Activated T-cell treated with anti-CD3 and anti-CD28 coated beads, Interleukin-2, amount 50 U/mL, for 72 hours (primary cell): ENCODE results near the gene TMX4. TPM values are rescaled to one million over a fixed set of nuclear protein-coding genes. Genes with fewer than 3 reads are reported as not detected.
"Not testable (repeated sequence)": the region's sequence is repeated elsewhere in the genome, so short reads cannot be mapped to it uniquely, and the experiment has no call there.

Experiments
- ATAC-seq, 2 donors: fragments of 150-1000 bp; cut with Tn5 transposase; replicated peaks in 1 of 2; 2 replicates each; pipeline ENCODE4 v1.10.0; 2021; ENCODE audit warnings: moderate library complexity in 2 of 2, mild to moderate bottlenecking in 1 of 2
- DNase-seq, 2 donors: peaks; one replicate each; pipeline ENCODE4 v3.0.0; 2021 to 2022; ENCODE audit warnings: mixed read lengths in 1 of 2
- H3K27ac Mint-ChIP-seq: one replicate; pipeline ENCODE4 v1.8.0; 2022; ENCODE audit warnings: mild to moderate bottlenecking, moderate library complexity, mixed read lengths
- H3K27me3 Mint-ChIP-seq: one replicate; pipeline ENCODE4 v1.8.0; 2022; ENCODE audit warnings: low read depth, mixed read lengths
- H3K36me3 Mint-ChIP-seq, 2 donors: one replicate each; pipeline ENCODE4 v1.8.0; 2022; ENCODE audit warnings: mixed read lengths in 2 of 2, mild to moderate bottlenecking in 1 of 2; ENCODE audit not compliant: insufficient read depth in 2 of 2
- H3K4me1 Mint-ChIP-seq: one replicate; pipeline ENCODE4 v1.8.0; 2022; ENCODE audit warnings: low read depth, mixed read lengths
- H3K4me3 Mint-ChIP-seq, 2 donors: one replicate each; pipeline ENCODE4 v1.8.0; 2022; ENCODE audit warnings: mild to moderate bottlenecking in 2 of 2, mixed read lengths in 2 of 2, moderate library complexity in 2 of 2
- H3K9me3 Mint-ChIP-seq, 2 donors: one replicate each; pipeline ENCODE4 v1.8.0; 2022; ENCODE audit warnings: mixed read lengths in 2 of 2
- total RNA-seq, 2 donors: library from RNA; stranded (reverse); gene quantifications; one replicate each; pipeline ENCODE4 v1.2.3, GENCODE V29; 2022

Gene TMX4
- total RNA-seq, 2 donors from 2014 or later: 36.9 to 42.5 TPM

DNA sequence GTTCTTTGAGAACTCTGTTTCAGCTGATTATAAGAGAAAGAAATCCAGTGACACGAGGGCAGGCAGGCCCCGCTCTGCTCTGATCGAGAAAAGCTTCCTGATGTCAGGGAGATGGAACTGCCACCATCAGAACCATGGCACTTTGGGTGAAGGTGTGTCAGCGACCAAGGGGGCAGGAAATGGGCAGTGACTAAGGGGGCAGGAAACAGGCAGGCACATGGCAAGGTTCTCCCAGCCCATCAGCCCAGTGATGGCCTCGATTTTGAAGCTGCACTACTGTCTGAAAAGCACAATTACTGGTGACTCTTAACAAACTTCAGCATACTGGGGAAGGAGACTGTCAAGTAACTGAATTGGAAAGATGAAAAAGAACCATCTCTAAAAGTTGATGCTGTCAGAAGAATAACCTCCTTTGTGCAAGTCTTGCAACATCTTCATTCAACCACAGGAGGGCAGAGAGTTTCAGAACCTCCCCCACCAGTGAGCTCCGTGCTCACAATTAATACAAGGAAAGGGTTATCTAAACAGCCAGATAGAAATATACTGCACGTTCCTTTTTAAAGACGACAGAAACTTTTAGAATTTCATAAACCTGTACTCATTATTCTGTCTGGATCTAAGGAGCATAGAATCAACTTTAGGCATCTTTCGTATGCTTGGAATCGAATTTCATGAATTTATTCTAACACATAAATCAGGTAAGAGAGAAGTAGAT is 39.1 kb downstream of the TMX4 start:
- Mint-ChIP-seq H3K36me3 (peaks cover 3 to 4% of the 10 kb centered on the region in 2 donors), H3K4me3 (peak overlapping the region in 1 of 2 donors; percentile 27), H3K9me3 (no peaks in the 10 kb centered on the region), H3K27ac (peak overlapping the region; percentile 66), H3K4me1 (peaks cover 10% of the 10 kb centered on the region), H3K27me3 (no peaks in the 10 kb centered on the region)
- peak; percentile 78 to 88 for ATAC-seq
- peak; percentile 19 to 20 for DNase-seq

DNA sequence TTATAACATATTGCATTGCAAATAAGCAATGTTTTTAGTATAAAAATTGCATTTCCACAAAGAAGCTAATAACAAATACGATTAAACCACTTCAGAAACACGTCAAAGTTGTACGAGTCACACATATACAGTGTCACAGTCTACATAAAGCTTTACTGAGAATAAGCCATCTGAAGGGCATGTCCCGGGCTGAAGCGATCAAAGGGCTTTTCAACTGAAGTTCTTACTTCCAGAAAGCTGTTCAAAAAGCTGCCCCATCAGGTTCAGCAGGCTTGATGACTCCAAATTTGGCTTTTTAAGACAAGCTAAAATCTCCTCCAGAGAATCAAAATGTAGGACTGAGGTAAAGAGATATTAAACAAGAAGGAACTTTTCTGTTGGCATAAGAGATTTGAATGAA is 41.9 kb downstream of the TMX4 start:
- Mint-ChIP-seq H3K4me3 (no peak overlapping the region), H3K9me3 (no peaks in the 10 kb centered on the region), H3K27ac (no peak overlapping the region), H3K27me3 (no peaks in the 10 kb centered on the region), H3K4me1 (peaks cover 10% of the 10 kb centered on the region), H3K36me3 (peaks cover 3 to 4% of the 10 kb centered on the region in 2 donors)
- ATAC-seq (no peak), DNase-seq (no peak)

DNA sequence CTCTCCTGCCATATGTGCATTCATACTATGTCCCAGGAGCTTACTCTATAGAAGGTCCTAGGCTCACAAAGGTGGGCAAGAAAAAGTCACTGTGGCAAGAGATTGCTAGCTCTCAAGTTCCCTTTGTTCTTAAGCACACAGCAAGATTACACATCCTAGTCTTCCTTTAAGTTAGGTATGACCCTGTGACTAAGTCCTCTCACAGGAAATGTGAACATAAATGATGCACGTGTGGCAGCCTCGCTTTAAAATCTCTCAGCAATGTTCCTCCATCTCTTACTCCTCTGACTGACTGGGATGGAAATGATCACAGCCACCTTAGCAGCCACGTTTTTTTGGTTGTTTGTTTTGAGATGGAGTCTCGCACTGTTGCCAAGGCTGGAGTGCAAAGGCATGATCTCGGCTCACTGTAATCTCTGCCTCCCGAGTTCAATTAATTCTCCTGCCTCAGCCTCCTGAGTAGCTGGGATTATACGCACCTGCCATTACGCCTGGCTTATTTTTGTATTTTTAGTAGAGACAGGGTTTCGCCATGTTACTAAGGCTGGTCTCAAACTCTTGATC is 43.6 kb downstream of the TMX4 start:
- ATAC-seq: peak in 1 of 2 donors; percentile 42
- no peak for DNase-seq
- H3K27ac Mint-ChIP-seq: no peak overlapping the region
- no peaks in the 10 kb centered on the region for H3K36me3 Mint-ChIP-seq
- H3K9me3 Mint-ChIP-seq: no peaks in the 10 kb centered on the region
- H3K4me1 Mint-ChIP-seq: peaks cover 9% of the 10 kb centered on the region
- H3K4me3 Mint-ChIP-seq: no peak overlapping the region
- H3K27me3 Mint-ChIP-seq: no peaks in the 10 kb centered on the region

DNA sequence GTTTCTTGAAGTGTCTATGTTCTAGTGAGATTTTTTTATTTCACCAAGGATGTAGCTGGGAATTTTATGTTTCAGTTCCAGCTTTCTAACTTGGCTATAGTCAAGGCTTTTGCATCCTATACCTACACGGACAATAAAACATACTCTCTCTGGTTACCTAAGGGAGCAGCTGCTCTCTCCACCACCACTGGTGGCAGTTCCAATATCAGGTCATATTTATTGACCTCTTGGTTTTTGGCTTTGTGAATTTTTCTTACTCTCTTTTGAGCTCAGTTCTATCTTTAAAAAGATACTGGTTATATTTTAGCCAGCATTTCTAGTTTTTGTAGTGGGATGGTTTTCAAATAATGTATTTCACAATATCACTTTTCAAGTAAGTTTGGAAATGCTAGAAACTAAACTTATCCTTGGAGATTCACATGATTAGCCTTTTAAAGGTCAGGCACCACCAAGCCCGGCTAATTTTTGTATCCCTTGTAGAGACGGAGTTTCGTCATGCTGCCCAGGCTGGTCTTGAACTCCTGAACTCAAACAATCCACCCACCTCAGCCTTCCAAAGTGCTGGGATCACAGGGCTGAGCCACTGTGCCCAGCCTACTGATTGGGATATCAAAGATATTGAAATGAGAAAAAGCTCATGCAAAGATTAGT is 44.7 kb downstream of the TMX4 start:
- Mint-ChIP-seq H3K27me3 (no peaks in the 10 kb centered on the region), H3K36me3 (no peaks in the 10 kb centered on the region), H3K4me1 (no peaks in the 10 kb centered on the region), H3K27ac (no peak overlapping the region), H3K9me3 (no peaks in the 10 kb centered on the region), H3K4me3 (no peak overlapping the region)
- no peak for DNase-seq
- ATAC-seq: no peak

DNA sequence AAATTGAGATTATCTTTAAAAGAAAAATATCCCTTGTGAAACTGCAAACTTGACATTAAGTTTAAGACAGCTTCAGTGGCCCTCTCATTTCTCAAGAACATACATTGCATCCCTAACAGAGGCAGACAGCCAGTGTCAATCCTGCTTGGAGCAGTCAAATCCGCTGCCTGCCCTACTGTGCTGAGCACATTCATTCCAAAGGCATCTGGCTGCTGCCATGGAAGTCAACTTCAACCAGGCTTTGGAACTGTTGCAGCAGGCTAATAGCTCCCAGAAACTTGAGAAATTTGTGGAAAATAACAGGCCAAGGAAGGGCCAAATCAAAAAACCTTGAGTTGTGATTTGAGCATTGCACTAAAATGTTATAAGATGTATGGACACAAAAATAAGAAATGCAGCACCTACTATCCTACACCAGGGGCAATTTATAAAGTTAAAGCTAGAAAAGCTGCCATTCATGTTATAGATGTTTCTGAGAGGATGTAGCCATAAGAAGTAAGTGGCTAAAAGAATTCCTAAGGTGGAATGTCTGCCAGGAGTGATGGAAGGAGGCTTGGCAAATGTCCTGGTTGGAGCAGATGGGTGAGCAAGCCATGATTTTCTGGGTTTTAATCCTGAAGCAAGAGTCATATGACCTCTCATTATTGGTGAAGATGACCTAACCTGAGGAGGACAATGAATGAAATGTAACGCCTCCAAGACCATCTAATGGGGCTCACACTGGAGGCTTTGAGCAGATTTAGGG is 47.9 kb downstream of the TMX4 start:
- Mint-ChIP-seq H3K36me3 (no peaks in the 10 kb centered on the region), H3K9me3 (no peaks in the 10 kb centered on the region), H3K4me3 (no peak overlapping the region), H3K27ac (no peak overlapping the region), H3K27me3 (peaks cover 5% of the 10 kb centered on the region), H3K4me1 (no peaks in the 10 kb centered on the region)
- ATAC-seq (no peak), DNase-seq (no peak)

DNA sequence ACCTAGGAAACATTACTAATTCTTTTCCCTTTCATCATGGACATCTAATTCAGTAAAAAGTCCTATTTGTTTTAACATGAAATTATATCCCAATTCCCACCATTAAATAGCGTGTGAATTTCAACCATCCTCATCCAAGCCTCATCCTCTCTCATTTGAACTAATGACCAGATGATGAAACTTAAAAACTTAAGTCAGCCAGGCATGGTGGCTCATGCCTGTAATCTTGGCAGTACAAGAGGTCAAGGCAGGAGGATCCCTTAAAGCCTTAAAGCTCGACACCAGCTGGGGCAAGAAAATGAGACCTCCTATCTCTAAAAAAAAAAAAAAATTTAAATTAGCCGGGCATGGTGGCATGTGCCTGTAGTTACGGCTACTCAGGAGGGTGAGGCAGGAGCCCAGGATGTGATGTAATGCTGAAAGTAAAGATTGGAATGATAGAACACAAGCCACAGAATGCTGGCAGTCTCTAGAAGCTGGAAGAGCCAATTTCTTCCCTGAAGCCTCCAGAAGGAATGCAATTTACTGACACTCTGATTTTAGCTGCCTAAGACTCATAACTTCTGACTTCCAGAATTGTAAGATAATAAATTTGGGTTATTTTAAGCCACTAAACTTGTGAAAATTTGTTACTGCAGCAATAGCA is 52.2 kb downstream of the TMX4 start:
- Mint-ChIP-seq H3K9me3 (no peaks in the 10 kb centered on the region), H3K4me1 (no peaks in the 10 kb centered on the region), H3K27ac (peak overlapping the region; percentile 50), H3K27me3 (peaks cover 11% of the 10 kb centered on the region), H3K4me3 (no peak overlapping the region), H3K36me3 (no peaks in the 10 kb centered on the region)
- no peak for DNase-seq
- ATAC-seq: no peak

DNA sequence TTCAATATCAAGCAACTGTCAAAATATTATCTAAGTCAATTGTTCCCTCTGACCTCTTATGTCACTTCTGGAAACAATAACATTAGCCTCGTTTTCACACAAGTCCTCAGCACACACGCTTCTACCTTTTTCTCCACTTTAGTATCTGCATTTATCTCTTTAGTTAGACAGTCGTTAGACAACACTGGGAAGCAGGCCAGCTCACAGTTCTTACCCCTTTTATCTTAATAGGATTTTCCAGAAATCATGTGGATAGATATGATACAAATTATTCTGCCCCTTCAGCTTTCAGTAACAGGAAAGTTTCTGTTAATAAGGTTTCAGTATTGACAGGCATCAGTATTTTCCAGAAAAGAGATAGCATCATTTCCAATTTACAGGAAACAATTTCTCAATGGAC is 53.4 kb downstream of the TMX4 start:
- no peak overlapping the region for H3K4me3 Mint-ChIP-seq
- no peaks in the 10 kb centered on the region for H3K4me1 Mint-ChIP-seq

DNA sequence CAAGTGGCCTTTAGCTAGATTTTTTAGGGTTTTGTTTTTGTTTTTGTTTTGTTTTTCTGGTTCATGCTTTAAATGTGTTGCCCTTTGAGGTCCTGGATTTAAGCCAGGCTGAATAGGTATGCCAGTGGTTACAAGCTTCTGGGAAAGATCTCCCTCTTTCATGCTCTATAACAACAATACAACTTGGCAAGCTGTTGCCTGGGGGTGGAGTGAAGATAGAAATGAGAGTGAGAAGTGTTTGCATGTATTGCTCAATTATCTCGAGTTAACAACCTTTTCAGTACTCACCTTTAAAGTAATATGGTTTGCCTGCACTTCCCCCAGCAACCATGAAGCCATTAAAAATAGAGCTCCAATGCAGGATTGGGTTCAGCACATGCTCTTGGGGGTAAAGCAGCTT is 60.1 kb downstream of the TMX4 start:
- Mint-ChIP-seq H3K9me3 (no peaks in the 10 kb centered on the region), H3K4me3 (no peak overlapping the region), H3K4me1 (no peaks in the 10 kb centered on the region), H3K27me3 (no peaks in the 10 kb centered on the region), H3K27ac (no peak overlapping the region), H3K36me3 (no peaks in the 10 kb centered on the region)
- ATAC-seq: no peak
- DNase-seq: no peak

More for the DNA sequence above, 53.4 kb downstream of the TMX4 start:
- ATAC-seq (no peak), DNase-seq (no peak)
- Mint-ChIP-seq H3K27ac (no peak overlapping the region), H3K36me3 (no peaks in the 10 kb centered on the region), H3K27me3 (peaks cover 11% of the 10 kb centered on the region), H3K9me3 (no peaks in the 10 kb centered on the region)

DNA sequence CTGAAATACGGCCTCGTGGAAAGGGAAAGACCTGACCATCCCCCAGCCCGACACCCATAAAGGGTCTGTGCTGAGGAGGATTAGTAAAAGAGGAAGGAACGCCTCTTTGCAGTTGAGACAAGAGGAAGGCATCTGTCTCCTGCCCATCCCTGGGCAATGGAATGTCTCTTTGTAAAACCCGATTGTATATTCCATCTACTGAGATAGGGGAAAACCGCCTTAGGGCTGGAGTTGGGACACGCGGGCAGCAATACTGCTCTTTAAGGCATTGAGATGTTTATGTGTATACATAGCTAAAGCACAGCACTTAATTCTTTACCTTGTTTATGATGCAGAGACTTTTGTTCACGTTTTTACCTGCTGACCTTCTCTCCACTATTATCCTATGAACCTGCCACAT is 63.0 kb downstream of the TMX4 start:
- not testable (repeated sequence) for H3K36me3 Mint-ChIP-seq, H3K27me3 Mint-ChIP-seq, H3K4me1 Mint-ChIP-seq, H3K4me3 Mint-ChIP-seq, H3K27ac Mint-ChIP-seq, ATAC-seq, H3K9me3 Mint-ChIP-seq, DNase-seq

DNA sequence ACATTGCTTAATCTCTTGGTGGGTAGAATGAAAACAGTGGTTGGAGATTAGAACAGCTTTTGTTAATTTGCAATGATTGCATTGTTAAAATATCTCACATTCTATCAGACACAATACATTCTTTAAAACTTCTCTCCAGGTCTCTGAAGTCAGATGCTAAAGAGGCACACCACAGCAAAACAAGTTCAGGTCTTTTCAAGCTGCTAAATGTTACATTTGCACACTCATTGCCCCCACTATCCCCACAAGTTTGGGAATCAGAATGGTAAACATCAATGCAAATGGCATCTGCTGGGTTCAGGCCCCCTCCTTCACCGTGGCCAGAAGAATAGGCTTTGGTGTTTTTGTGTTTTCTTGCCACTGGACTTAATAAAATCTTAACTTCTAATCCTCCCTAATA is 69.2 kb downstream of the TMX4 start:
- peaks cover 5% of the 10 kb centered on the region in 2 donors for H3K9me3 Mint-ChIP-seq
- DNase-seq (no peak), ATAC-seq (no peak)
- no peak overlapping the region for H3K4me3 Mint-ChIP-seq
- peaks cover 0 to 4% of the 10 kb centered on the region in 2 donors for H3K36me3 Mint-ChIP-seq
- no peaks in the 10 kb centered on the region for H3K4me1 Mint-ChIP-seq
- no peak overlapping the region for H3K27ac Mint-ChIP-seq
- no peaks in the 10 kb centered on the region for H3K27me3 Mint-ChIP-seq

DNA sequence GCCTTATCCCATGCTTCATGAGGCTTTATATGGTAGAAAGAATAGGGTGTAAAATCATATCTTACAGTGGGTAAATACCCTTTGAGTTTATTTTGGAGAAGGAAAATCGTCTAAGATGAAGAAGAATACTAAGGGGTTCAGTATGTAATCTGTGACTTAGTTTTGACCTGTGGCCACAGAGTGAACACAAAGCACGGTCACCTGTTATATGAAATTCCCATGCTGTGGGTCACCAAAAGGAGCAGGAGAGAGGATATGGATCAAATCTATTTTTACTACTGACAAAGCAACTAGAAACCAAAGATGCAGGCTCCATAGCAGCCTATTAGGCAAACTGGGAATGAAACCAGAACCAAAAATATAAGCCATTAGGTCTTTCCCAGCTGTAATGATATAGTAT is 75.7 kb downstream of the TMX4 start:
- H3K9me3 Mint-ChIP-seq: peaks cover 3 to 4% of the 10 kb centered on the region in 2 donors
- H3K36me3 Mint-ChIP-seq: no peaks in the 10 kb centered on the region
- no peaks in the 10 kb centered on the region for H3K4me1 Mint-ChIP-seq
- no peak for ATAC-seq
- H3K27me3 Mint-ChIP-seq: peaks cover 21% of the 10 kb centered on the region
- no peak overlapping the region for H3K4me3 Mint-ChIP-seq
- no peak for DNase-seq
- no peak overlapping the region for H3K27ac Mint-ChIP-seq

DNA sequence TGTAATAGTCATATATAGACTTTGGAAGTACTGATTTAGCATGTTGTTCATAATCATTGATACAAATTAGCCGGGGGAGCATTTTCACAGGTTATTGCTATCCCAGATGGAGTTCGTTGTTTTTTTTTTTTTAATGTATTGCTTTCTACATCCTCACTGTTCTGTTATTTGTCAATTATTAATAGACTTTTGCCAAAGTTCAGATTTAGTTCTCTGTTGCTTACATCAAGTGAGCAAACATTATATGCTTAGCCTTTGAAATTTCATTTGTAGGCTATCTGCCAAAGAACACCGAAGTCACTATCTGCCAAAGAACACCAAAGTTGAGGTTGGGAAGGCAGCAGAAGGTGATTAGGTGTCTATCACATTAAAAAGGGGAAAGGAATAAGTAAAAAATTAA is 79.2 kb downstream of the TMX4 start, which contains the start of gene HAO1:
Gene HAO1, minus strand, starts transcription at position 118 of the 400 bp plus-strand sequence. Its CDS starts 36 bp downstream, at position 82.
- no peaks in the 10 kb centered on the region for H3K9me3 Mint-ChIP-seq
- ATAC-seq: no peak

DNA sequence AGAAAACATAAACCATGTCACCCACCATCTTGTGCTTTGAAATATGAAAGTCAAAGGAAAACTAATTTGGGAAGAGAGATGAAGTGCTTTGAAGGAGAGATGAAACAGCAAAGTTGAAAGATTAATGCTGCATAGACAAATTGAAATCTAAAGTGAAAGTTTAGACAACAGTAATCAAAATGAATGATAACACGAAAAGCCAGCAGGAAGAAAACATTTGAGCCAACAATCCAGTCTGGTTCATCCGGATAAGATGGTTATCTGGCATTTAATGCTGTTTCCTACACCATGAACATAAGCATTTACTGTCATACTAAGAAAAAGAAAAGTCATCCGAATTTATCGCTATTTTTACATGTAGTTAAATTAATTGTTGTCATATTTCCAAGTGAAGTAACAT is 79.9 kb downstream of the TMX4 start:
- DNase-seq: no peak
- H3K4me3 Mint-ChIP-seq: no peak overlapping the region
- no peaks in the 10 kb centered on the region for H3K9me3 Mint-ChIP-seq
- H3K27ac Mint-ChIP-seq: no peak overlapping the region
- H3K27me3 Mint-ChIP-seq: peaks cover 21% of the 10 kb centered on the region
- no peaks in the 10 kb centered on the region for H3K36me3 Mint-ChIP-seq
- no peaks in the 10 kb centered on the region for H3K4me1 Mint-ChIP-seq
- no peak for ATAC-seq

More for the DNA sequence above, 79.2 kb downstream of the TMX4 start, which contains the start of gene HAO1:
- H3K36me3 Mint-ChIP-seq: no peaks in the 10 kb centered on the region
- H3K4me1 Mint-ChIP-seq: no peaks in the 10 kb centered on the region
- no peak within 1 kb of the TSS for H3K27ac Mint-ChIP-seq
- no peak for DNase-seq
- H3K4me3 Mint-ChIP-seq: no peak within 1 kb of the TSS
- peaks cover 21% of the 10 kb centered on the region for H3K27me3 Mint-ChIP-seq
